LNCaP clone FGC (cell line): ENCODE results near the gene POU2F3.

ENCODE experiments used
- DNase-seq: peaks from one replicate; pipeline ENCODE4 v3.0.0-alpha.2; 2011; ENCODE audit warnings: low read depth
- H3K4me3 ChIP-seq: 2 replicates; pipeline ENCODE4 v1.5.1; 2011; ENCODE audit warnings: mild to moderate bottlenecking, low read depth, low read length, control low read depth
- CTCF ChIP-seq: IDR thresholded peaks from 2 replicates; pipeline ENCODE4 v1.5.1; 2012; ENCODE audit warnings: mild to moderate bottlenecking; ENCODE audit not compliant: control insufficient read depth, insufficient read depth; ENCODE audit errors: extremely low read depth

The POU2F3 gene

GRCh38 chr11:120239713-120240640 lies at the start of gene POU2F3:
Gene POU2F3, plus strand, starts transcription at chr11:120240140. Its CDS starts 204 bp downstream, at chr11:120240344.
- DNase-seq: no peak
- no peak within 1 kb of the TSS for H3K4me3 ChIP-seq
- 0 out of 2 replicates have a peak, but pooled peaks have one; percentile 6 for TF ChIP-seq CTCF

- no peak overlapping the region for H3K4me3 ChIP-seq
- DNase-seq: no peak
- TF ChIP-seq CTCF: no peak
Observed at GRCh38 chr11:120191058-120191457, 48.9 kb upstream of the POU2F3 start.

GRCh38 chr11:120192831-120193625 lies 46.9 kb upstream of the POU2F3 start:
- no peak overlapping the region for H3K4me3 ChIP-seq
- DNase-seq: no peak
- no peak for TF ChIP-seq CTCF

GRCh38 chr11:120194166-120194565 lies 45.8 kb upstream of the POU2F3 start:
- TF ChIP-seq CTCF: no peak
- no peak overlapping the region for H3K4me3 ChIP-seq
- DNase-seq: no peak

GRCh38 chr11:120195601-120196320 lies 44.2 kb upstream of the POU2F3 start:
- H3K4me3 ChIP-seq: no peak overlapping the region
- no peak for DNase-seq
- TF ChIP-seq CTCF: no peak

GRCh38 chr11:120196826-120197225 lies 43.1 kb upstream of the POU2F3 start:
- H3K4me3 ChIP-seq: no peak overlapping the region

More at GRCh38 chr11:120196826-120197225, 43.1 kb upstream of the POU2F3 start:
- DNase-seq: no peak
- TF ChIP-seq CTCF: no peak
